GM12872 (cell line): ENCODE data around the gene MICAL2.

Source experiments
- CTCF ChIP-seq: IDR thresholded peaks from 3 replicates; pipeline ENCODE4 v1.5.1; 2011; ENCODE audit warnings: low read depth, mild to moderate bottlenecking, low read length, moderate library complexity; ENCODE audit not compliant: insufficient read depth

The MICAL2 gene

DNA sequence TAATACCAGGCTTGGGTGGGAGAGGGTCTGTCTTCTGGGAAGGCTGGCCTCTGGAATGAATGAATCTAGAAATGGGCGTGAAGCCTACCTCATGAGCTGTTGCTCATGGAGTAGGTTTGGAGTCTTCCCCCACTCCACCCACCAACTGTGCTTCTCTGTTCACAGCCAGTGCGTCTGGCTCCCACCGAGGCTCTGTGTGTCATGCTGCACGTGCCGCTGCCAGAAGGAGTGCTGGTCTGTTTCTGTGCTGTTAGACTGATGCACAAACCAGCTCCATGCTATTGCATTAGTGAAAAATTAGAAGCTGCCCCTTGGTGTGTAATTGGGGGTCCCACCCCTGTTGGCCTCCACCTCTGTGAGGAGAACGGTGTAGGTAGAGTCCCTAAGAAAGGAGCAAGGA lies 134.7 kb downstream of the MICAL2 start:
- no peak for TF ChIP-seq CTCF

DNA sequence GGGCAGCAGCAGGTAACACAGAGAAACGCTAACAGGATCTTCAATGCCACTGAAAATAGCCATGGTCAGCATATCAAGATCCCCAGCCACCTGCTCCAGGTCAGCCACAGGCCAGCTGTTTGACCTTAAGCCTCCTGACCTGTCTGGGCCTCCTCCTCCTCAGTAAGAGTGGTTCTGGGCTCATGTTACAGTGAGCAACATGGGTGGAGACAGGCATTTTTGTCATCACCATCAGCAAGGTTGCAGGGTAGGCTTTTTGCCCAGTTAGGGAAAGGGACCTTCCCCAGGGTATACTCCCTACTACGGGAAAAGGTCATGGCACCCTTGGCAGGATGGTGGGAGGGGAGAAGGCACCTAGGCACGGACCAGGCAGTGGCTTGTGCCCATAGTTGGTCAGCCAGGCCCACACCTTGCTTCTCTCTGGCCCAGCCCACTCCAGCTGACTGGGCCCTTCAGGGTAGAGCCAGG lies 135.2 kb downstream of the MICAL2 start:
- TF ChIP-seq CTCF, result no peak

- no peak for TF ChIP-seq CTCF
Measured at GRCh38 chr11:12246147-12246546, 135.8 kb downstream of the MICAL2 start.

DNA sequence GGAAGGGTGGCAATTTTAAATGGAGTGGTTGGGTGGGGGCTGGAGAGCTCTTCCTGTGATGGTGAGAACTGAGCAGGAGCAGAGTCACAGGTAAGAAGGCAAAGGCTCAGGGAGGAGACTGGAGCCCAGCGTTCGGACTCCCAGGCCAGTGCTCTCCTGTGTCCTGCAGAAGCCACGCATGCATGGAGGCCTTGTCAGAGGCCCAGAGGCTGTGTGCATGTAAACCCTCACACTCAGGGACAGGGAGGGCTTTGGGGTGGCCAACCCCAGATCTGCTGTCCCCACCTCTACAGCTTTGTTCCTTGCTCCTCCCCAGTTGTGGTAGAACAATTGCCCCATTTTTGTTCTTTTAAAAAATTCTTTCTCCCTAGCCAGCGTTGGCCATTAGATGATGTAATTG lies 136.6 kb downstream of the MICAL2 start:
- no peak for TF ChIP-seq CTCF

DNA sequence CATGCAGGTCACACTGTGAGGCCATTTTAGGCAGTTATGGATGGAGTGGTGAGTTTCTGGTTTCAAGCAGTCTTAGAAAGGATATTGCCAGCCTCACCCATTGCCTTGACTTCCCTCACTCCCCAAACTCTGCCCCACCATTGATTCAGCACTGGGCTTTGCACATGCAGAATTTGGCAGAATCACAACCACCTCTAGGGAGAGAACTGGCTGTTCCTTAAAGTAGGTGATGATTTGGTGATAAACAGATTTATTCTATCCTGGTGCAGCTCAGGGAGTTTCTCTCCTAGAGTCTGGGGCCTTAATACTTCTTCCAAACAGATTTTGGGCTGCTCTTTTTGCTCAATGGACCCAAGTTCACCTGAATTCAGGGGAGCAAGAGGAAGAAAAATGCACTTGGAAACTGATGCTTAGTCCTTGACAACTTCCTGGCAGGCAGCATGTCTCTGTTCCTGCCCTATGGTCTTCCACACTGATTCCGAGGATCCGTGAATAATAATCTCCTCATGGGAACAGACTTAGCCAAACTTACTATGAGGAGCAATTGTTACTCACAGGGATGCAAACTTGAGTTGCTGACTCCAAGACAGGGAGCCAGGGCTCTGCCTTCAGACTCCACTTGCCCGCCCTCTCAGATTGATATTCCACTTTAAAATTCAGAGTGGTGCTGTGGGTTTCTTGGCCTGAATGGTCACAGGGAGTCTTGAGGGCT lies 137.3 kb downstream of the MICAL2 start:
- no peak for TF ChIP-seq CTCF

- no peak for TF ChIP-seq CTCF
Measured at GRCh38 chr11:12248330-12248729, 137.9 kb downstream of the MICAL2 start.

DNA sequence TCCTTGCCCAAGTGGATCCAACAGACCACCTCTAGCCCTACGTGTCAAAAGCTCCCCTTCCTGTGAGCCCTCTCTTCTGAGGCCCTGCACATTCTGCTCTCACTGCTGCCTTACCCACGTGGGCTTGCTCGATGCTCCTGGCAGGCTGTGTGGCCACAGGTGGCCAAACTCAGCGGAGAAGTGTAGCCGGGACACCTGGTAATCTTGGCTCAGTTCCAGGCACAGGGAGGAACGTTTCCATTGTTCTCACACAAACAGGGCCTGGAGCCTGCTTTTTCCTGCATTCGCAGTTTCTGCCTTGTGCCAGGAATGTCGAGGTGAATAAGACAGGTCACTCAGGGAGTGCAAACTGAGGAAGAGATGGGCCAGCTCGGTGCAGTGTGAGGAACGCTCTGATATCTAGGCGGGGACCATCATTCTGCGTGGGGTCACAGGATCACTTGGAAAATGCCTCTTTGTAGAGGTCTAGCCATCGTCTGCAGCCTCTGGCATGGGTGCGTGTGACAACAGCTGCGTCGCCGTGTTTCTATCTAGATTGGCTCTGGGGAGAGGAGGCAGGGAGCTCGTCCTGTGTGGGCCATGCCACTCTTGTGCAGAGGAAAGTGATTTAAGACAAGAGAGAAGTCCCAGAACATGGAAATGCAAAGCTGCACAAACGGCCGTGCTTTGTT lies 139.3 kb downstream of the MICAL2 start:
- no peak for TF ChIP-seq CTCF
